ENCODE results near the gene XCL2.
"Not testable (repeated sequence)": the region's sequence is repeated elsewhere in the genome, so short reads cannot be mapped to it uniquely, and the experiment has no call there.

GRCh38 chr1:168542978-168543377 lies 819 bp downstream of the XCL2 start:
- TF ChIP-seq, protein P1, sequence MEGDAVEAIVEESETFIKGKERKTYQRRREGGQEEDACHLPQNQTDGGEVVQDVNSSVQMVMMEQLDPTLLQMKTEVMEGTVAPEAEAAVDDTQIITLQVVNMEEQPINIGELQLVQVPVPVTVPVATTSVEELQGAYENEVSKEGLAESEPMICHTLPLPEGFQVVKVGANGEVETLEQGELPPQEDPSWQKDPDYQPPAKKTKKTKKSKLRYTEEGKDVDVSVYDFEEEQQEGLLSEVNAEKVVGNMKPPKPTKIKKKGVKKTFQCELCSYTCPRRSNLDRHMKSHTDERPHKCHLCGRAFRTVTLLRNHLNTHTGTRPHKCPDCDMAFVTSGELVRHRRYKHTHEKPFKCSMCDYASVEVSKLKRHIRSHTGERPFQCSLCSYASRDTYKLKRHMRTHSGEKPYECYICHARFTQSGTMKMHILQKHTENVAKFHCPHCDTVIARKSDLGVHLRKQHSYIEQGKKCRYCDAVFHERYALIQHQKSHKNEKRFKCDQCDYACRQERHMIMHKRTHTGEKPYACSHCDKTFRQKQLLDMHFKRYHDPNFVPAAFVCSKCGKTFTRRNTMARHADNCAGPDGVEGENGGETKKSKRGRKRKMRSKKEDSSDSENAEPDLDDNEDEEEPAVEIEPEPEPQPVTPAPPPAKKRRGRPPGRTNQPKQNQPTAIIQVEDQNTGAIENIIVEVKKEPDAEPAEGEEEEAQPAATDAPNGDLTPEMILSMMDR (conservative IDR thresholded peaks at IDR 0.05; ENCODE audit: low read depth, low read length): not testable (repeated sequence)
- TF ChIP-seq EZH2 (IDR thresholded peaks at IDR 0.05; ENCODE audit: borderline replicate concordance, low read depth, low read length, poor library complexity, severe bottlenecking): not testable (repeated sequence)

Measured in A673 (cell line).